Astrocyte (in vitro differentiated cells and primary cell): Measurements from ENCODE around the gene ITGAE.

Experiments used
- EZH2 ChIP-seq: IDR thresholded peaks from 2 replicates; pipeline ENCODE4 v1.6.1; 2012; ENCODE audit warnings: mild to moderate bottlenecking, low read length, inconsistent platforms; ENCODE audit not compliant: insufficient read depth
- TF ChIP-seq, protein P1 (sequence below): IDR thresholded peaks from 2 replicates; pipeline ENCODE4 v1.5.1; 2011; ENCODE audit warnings: low read depth, mild to moderate bottlenecking, inconsistent platforms, low read length, moderate library complexity; ENCODE audit not compliant: insufficient read depth

DNA sequence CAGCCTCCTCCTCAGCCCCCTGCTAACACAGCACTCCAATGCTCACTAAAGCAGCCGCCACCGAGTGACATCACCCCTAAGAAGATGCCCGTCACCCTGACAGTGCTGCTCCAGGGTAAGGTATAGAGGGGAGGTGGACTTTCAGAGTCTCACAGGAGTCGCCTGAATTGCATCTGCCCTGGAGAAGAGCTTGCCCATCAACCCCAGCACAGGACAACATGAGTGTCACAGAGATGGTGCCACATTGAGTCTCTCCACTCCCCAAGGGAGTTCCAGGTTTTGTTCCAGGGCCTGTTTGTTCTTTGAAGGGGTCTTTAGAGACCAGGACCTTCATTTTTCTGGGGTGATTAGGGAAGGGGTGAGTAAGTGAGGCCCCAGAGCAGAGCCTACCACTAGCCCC is 102.8 kb downstream of the ITGAE start:
- TF ChIP-seq, protein P1, sequence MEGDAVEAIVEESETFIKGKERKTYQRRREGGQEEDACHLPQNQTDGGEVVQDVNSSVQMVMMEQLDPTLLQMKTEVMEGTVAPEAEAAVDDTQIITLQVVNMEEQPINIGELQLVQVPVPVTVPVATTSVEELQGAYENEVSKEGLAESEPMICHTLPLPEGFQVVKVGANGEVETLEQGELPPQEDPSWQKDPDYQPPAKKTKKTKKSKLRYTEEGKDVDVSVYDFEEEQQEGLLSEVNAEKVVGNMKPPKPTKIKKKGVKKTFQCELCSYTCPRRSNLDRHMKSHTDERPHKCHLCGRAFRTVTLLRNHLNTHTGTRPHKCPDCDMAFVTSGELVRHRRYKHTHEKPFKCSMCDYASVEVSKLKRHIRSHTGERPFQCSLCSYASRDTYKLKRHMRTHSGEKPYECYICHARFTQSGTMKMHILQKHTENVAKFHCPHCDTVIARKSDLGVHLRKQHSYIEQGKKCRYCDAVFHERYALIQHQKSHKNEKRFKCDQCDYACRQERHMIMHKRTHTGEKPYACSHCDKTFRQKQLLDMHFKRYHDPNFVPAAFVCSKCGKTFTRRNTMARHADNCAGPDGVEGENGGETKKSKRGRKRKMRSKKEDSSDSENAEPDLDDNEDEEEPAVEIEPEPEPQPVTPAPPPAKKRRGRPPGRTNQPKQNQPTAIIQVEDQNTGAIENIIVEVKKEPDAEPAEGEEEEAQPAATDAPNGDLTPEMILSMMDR = no peak
- no peak for TF ChIP-seq EZH2
